ENCODE measurements around the gene TM9SF3.

The TM9SF3 gene

GRCh38 chr10:96478355-96478754, 108.5 kb downstream of the TM9SF3 start:
- DNase-seq (ENCODE audit: low read depth in 1 of 2, low spot score in 1 of 2) = no peak

GRCh38 chr10:96473866-96474265, 112.9 kb downstream of the TM9SF3 start:
- no peak for DNase-seq (ENCODE audit: low read depth in 1 of 2, low spot score in 1 of 2)

GRCh38 chr10:96470116-96470743, 116.6 kb downstream of the TM9SF3 start:
- DNase-seq (ENCODE audit: low read depth in 1 of 2, low spot score in 1 of 2) = no peak

GRCh38 chr10:96468845-96469244, 118.0 kb downstream of the TM9SF3 start:
- DNase-seq (ENCODE audit: low read depth in 1 of 2, low spot score in 1 of 2) = no peak

All from stimulated activated CD4-positive, alpha-beta T cell treated with anti-CD3 and anti-CD28 coated beads, Interleukin-15, amount 100 ng/mL, for 1 hour (primary cell).